22Rv1 (cell line): ENCODE data around the gene ABCC4.

Experiments used
- H3K27ac ChIP-seq: fragments of 450-650 bp; 2 replicates; pipeline ENCODE4 v1.5.1; 2017
- ZFX ChIP-seq: fragments of 450-650 bp; IDR thresholded peaks from 2 replicates; pipeline ENCODE4 v1.6.1; 2017; ENCODE audit warnings: antibody characterized with exemption, borderline replicate concordance
- TF ChIP-seq, protein P1 (sequence below): fragments of 450-650 bp; IDR thresholded peaks from 2 replicates; pipeline ENCODE4 v1.5.1; 2017; ENCODE audit warnings: mild to moderate bottlenecking

The ABCC4 gene

DNA sequence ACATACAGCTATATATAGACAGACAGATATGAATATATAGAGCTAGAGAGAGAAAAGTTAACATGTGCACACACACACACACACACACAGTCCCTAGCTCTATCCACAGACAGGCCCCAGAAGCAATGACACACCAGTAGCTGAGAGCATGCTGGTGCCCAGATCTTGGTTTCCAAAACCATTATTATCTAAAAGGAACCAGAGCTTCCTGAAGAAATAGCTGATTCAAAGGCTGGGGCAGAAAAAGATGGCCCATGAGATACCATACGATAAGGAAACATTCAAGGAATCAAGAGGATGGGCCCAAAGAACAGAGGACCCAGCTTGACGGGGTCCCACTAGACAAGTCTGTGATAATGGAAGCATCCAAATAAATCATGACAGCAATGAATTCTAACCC, 53.4 kb downstream of the ABCC4 start:
- no peak overlapping the region for H3K27ac ChIP-seq
- TF ChIP-seq ZFX: no peak
- TF ChIP-seq, protein P1, sequence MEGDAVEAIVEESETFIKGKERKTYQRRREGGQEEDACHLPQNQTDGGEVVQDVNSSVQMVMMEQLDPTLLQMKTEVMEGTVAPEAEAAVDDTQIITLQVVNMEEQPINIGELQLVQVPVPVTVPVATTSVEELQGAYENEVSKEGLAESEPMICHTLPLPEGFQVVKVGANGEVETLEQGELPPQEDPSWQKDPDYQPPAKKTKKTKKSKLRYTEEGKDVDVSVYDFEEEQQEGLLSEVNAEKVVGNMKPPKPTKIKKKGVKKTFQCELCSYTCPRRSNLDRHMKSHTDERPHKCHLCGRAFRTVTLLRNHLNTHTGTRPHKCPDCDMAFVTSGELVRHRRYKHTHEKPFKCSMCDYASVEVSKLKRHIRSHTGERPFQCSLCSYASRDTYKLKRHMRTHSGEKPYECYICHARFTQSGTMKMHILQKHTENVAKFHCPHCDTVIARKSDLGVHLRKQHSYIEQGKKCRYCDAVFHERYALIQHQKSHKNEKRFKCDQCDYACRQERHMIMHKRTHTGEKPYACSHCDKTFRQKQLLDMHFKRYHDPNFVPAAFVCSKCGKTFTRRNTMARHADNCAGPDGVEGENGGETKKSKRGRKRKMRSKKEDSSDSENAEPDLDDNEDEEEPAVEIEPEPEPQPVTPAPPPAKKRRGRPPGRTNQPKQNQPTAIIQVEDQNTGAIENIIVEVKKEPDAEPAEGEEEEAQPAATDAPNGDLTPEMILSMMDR: no peak

DNA sequence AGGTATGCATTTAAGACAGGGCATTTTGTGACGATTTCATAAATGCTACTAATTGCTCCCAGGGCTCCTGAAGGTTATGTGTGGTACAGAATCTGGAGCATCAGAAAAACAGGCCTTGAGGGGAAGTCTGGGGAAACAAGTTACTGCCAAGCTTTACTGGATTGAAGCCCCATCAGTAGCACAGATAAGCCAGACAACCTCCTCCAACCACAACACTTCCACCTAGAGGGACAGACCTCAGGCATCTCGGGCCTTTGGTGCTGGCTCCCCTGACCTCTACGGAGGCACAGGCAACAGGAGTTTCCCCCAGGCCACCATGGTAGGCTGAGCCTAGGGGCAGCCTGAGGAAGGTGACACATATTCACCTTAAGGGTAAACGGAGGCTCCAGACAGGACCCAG, 54.1 kb downstream of the ABCC4 start:
- no peak overlapping the region for H3K27ac ChIP-seq
- TF ChIP-seq, protein P1: no peak
- no peak for TF ChIP-seq ZFX

DNA sequence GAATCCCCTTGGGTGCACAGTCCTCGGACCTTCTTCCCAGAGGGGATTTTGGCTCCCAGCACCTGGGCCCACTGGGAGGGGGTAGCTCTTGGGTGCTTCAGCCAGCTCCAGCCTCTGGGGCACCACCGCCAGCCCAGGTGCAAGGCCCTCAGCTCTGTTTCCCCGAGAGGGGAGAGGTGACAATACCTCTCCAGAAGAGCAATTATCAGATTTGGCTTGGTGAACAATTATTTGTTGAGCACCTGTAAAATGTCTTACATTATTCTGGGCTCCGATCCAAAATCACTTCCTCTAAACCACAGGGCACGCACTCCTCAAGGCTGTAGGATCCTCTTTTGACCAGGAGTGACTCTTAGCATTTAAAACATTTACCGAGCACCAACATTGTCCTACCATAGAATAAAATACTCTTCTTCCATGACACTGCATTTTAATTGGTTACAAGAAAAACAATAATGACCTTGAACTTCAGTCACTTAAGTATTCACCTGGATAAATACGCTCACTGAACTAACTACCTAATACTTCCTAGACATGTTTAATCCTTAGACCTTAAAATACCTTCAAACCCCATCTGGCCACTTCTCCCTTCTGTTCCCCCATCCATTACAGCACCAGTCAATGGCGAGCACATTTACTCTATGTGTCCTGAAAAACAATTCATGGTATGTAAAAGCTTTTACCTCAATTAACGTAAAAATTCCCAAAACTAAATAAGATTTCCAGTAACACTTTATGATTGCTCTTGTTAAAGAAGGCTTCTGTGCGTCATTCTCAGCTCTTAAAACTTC, 54.8 kb downstream of the ABCC4 start:
- TF ChIP-seq, protein P1: no peak
- TF ChIP-seq ZFX: no peak
- no peak overlapping the region for H3K27ac ChIP-seq

DNA sequence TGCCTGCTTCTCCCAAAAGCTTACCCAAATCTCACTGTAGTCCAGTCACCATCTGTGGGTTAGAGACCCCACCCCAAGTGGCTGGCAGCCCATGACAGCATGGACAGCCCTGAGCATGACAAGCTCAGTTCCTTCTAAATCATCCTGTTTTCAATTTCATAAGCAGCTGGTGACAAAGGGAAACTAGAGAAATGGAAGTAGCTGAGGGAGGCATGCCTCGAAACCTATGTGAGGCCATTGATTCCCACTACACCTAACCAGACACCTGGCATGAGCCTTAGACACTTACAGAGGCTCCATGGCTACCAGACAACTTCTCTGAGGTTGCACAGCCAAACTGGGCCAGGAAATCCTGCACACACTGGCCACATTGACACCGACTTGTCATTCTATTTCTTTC, 56.2 kb downstream of the ABCC4 start:
- no peak for TF ChIP-seq ZFX
- TF ChIP-seq, protein P1: no peak
- H3K27ac ChIP-seq: no peak overlapping the region

DNA sequence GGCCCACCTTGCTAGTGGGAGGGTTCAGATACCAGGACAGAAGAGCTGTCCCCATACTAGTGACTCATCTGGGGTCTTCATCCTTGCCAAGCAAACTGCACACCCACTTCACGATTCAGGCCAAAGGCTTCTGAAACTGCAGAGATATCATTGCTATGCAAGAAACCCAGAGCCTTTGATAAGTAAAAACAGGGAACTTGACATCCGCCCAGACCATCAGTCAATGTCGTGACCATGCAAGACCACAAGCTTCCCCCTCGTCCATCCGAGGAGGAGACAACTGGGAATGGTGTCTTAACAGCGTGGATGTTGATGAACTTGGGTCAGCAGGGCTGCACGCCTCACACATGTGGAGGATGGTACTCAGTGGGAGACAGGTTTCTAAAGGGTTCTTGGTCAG, 58.0 kb downstream of the ABCC4 start:
- TF ChIP-seq ZFX: no peak
- TF ChIP-seq, protein P1: no peak
- no peak overlapping the region for H3K27ac ChIP-seq

DNA sequence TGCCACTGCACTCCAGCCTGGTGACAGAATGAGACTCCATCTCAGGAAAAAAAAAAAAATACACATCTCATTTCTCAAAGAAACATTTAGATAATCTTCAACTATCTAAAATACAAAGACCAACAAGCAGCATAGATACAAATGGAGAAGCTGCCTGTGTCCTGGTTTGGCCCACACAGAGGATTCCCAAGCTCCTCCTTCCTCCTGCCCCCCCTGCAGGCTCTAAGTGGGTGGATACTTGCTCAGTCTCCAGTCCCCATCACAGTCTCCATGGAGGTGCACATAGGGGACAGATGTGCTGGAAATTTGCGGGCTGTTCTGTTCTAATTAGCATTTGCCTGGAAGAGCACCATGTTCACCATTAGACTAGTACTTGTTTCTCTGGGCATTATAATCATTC, 59.9 kb downstream of the ABCC4 start:
- TF ChIP-seq, protein P1: no peak
- no peak for TF ChIP-seq ZFX
- H3K27ac ChIP-seq: no peak overlapping the region

DNA sequence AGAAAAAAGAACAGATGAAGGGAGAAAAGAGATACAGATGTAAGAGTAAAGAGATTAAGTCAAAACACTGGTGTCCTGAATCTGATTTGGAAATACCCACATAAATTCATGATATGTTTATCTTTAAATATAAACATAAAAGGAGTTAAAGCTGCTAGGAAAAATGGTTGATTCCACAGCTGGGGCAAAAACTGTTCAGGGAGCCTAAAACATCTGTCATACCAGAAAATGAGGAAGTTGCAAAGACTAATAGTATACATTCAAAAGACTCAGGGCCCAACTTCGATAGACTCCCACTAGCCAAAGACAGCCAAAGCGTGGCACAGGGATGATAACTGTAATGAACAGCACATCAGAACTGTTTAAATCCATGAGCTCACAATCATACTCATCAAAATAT, 62.0 kb downstream of the ABCC4 start:
- no peak for TF ChIP-seq ZFX
- TF ChIP-seq, protein P1: no peak
- no peak overlapping the region for H3K27ac ChIP-seq
